Lower leg skin (tissue), 3 donors: Measurements from ENCODE around the gene UNC5CL.
A peak's percentile ranks its signal among the peaks of the same experiment; 100 is the strongest.

Experiments used
- CTCF ChIP-seq, 3 donors: fragments of 450-650 bp; IDR thresholded peaks; one replicate each; pipeline ENCODE4 v1.5.1; 2016; ENCODE audit warnings: antibody characterized with exemption in 3 of 3, mild to moderate bottlenecking in 3 of 3, moderate library complexity in 2 of 3
- POLR2A ChIP-seq, 2 donors: fragments of 450-650 bp; IDR thresholded peaks; one replicate each; pipeline ENCODE4 v1.6.1; 2016 to 2017; ENCODE audit warnings: antibody characterized with exemption in 2 of 2, mild to moderate bottlenecking in 1 of 2, moderate library complexity in 1 of 2

- no peak for TF ChIP-seq CTCF (IDR thresholded peaks at IDR 0.05)
- TF ChIP-seq POLR2A (IDR thresholded peaks at IDR 0.05), result peak in 1 of 2 donors; percentile 26
Observed at GRCh38 chr6:41071501-41071922, 32.5 kb upstream of the UNC5CL start.
